ENCODE measurements around the gene SLC24A3. TPM values are rescaled to one million over a fixed set of nuclear protein-coding genes. Genes with fewer than 3 reads are reported as not detected.

SLC24A3 gene
- total RNA-seq, 1 donor from 2014 or later = 0.51 TPM

GRCh38 chr20:19725373-19725772 is 512.9 kb downstream of the SLC24A3 start:
- H3K9me3 Mint-ChIP-seq = no peaks in the 10 kb centered on the region
- H3K4me3 Mint-ChIP-seq = no peak overlapping the region
- no peak for DNase-seq (ENCODE audit: low read depth, low spot score)
- TF ChIP-seq, protein P1, sequence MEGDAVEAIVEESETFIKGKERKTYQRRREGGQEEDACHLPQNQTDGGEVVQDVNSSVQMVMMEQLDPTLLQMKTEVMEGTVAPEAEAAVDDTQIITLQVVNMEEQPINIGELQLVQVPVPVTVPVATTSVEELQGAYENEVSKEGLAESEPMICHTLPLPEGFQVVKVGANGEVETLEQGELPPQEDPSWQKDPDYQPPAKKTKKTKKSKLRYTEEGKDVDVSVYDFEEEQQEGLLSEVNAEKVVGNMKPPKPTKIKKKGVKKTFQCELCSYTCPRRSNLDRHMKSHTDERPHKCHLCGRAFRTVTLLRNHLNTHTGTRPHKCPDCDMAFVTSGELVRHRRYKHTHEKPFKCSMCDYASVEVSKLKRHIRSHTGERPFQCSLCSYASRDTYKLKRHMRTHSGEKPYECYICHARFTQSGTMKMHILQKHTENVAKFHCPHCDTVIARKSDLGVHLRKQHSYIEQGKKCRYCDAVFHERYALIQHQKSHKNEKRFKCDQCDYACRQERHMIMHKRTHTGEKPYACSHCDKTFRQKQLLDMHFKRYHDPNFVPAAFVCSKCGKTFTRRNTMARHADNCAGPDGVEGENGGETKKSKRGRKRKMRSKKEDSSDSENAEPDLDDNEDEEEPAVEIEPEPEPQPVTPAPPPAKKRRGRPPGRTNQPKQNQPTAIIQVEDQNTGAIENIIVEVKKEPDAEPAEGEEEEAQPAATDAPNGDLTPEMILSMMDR (conservative IDR thresholded peaks at IDR 0.05) = no peak
- no peaks in the 10 kb centered on the region for H3K36me3 Mint-ChIP-seq (ENCODE audit: low read depth)
- no peaks in the 10 kb centered on the region for H3K27me3 Mint-ChIP-seq (ENCODE audit: low read depth)
- no peak overlapping the region for H3K27ac Mint-ChIP-seq (ENCODE audit: unreplicated experiment)
- H3K4me1 Mint-ChIP-seq = no peaks in the 10 kb centered on the region

DNA sequence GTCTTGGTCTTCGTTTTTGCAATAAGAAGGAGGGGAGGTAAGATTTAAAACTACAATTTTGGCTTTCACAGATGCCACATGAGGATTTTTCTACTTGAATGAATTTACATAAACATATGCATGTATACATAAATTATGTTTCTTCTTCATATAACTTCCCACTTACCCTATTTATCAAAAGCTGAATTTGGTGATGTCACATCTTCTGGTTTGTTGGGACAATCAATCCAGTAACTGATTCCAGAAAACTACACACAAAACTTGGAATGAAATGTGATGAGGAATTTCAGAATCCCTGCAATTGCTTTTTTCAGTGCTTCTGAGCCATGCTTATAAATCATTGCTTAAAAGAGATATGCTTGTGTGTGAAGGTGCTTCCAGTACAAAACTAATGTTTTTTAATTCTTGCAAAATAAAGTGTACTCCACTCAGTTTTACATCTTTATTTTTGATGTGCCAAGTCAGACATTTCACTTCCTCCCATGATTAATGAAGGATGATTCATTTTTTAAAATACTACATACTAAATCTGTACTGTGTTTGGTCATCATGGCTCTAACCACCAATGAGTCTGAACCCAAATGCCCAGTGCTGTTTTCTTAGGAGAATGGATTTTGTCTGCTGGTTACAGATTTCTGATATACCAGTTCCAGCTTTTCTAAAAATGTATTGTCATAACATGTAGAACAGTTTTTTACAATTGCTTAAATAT is 513.5 kb downstream of the SLC24A3 start:
- no peaks in the 10 kb centered on the region for H3K4me1 Mint-ChIP-seq
- H3K9me3 Mint-ChIP-seq = no peaks in the 10 kb centered on the region
- H3K36me3 Mint-ChIP-seq (ENCODE audit: low read depth) = no peaks in the 10 kb centered on the region
- H3K27ac Mint-ChIP-seq (ENCODE audit: unreplicated experiment) = no peak overlapping the region
- H3K27me3 Mint-ChIP-seq (ENCODE audit: low read depth) = no peaks in the 10 kb centered on the region
- no peak overlapping the region for H3K4me3 Mint-ChIP-seq
- no peak for DNase-seq (ENCODE audit: low read depth, low spot score)
- TF ChIP-seq, protein P1 (conservative IDR thresholded peaks at IDR 0.05) = no peak

GRCh38 chr20:19727251-19727847 is 514.9 kb downstream of the SLC24A3 start:
- Mint-ChIP-seq H3K27ac (ENCODE audit: unreplicated experiment) (peak overlapping the region; percentile 67), H3K4me1 (no peaks in the 10 kb centered on the region), H3K4me3 (no peak overlapping the region), H3K9me3 (no peaks in the 10 kb centered on the region), H3K36me3 (ENCODE audit: low read depth) (no peaks in the 10 kb centered on the region), H3K27me3 (ENCODE audit: low read depth) (no peaks in the 10 kb centered on the region)
- no peak for DNase-seq (ENCODE audit: low read depth, low spot score)
- TF ChIP-seq, protein P1 (conservative IDR thresholded peaks at IDR 0.05) = no peak

DNA sequence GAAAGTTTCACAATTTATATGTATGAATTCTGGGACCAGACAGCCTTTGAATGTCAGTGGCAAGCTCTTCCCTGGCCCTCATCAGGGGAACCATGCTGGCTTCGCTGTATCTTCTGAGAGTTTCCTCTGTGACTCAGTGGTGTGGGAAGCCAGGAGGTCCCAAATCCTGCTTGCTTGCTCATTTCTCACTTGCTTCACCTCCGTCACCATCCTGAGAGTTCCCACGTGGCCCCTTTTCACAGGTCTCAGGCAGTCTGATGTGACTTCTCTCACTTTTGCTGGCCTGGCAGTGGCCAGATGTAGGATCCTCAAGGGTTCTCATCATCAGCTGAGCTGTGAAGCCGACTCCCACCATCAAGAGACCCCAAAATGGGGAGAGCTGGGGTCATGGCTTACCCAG is 517.2 kb downstream of the SLC24A3 start:
- DNase-seq (ENCODE audit: low read depth, low spot score) = no peak
- Mint-ChIP-seq H3K4me1 (peaks cover 7% of the 10 kb centered on the region), H3K4me3 (no peak overlapping the region), H3K27me3 (ENCODE audit: low read depth) (no peaks in the 10 kb centered on the region), H3K27ac (ENCODE audit: unreplicated experiment) (peak overlapping the region; percentile 50), H3K9me3 (no peaks in the 10 kb centered on the region), H3K36me3 (ENCODE audit: low read depth) (no peaks in the 10 kb centered on the region)
- TF ChIP-seq, protein P1 (conservative IDR thresholded peaks at IDR 0.05) = no peak

DNA sequence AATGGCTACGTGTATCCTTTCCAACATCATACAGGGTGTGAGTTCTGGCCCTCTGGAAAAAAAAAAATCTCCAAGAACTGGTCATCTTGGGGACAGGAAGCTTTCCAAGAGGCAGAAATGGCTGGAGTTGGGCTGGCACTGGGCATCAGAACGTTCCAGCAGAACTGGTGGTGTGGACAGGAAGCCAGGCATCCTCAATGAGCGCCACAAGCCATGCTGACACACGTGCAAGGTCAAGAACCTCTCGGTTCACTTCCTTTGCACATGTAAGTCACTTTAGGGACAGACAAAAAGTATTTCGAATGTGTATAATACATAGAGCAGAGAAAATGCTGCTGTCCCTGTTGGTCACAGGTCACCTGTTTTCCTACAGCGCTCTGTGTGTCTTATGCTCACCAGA is 518.3 kb downstream of the SLC24A3 start:
- DNase-seq (ENCODE audit: low read depth, low spot score) = no peak
- no peak overlapping the region for H3K4me3 Mint-ChIP-seq
- no peak overlapping the region for H3K27ac Mint-ChIP-seq (ENCODE audit: unreplicated experiment)
- H3K27me3 Mint-ChIP-seq (ENCODE audit: low read depth) = no peaks in the 10 kb centered on the region
- H3K9me3 Mint-ChIP-seq = no peaks in the 10 kb centered on the region
- no peaks in the 10 kb centered on the region for H3K36me3 Mint-ChIP-seq (ENCODE audit: low read depth)
- H3K4me1 Mint-ChIP-seq = peaks cover 17% of the 10 kb centered on the region
- TF ChIP-seq, protein P1 (conservative IDR thresholded peaks at IDR 0.05) = no peak
